Progenitor cell of endocrine pancreas (in vitro differentiated cells): ENCODE measurements around the gene BAG1. TPM values are rescaled to one million over a fixed set of nuclear protein-coding genes. Genes with fewer than 3 reads are reported as not detected.

ENCODE experiments used
- DNase-seq: peaks from one replicate; pipeline ENCODE4 v3.0.0; 2021; ENCODE audit warnings: low spot score; ENCODE audit not compliant: unreplicated experiment
- H3K27ac Mint-ChIP-seq: 2 replicates; pipeline ENCODE4 v1.8.0; 2021; ENCODE audit warnings: mild to moderate bottlenecking, moderate library complexity, mixed read lengths
- H3K27me3 Mint-ChIP-seq: 2 replicates; pipeline ENCODE4 v1.8.0; 2021; ENCODE audit warnings: mixed read lengths
- H3K36me3 Mint-ChIP-seq: 2 replicates; pipeline ENCODE4 v1.8.0; 2022; ENCODE audit warnings: mixed read lengths; ENCODE audit not compliant: insufficient read depth
- H3K4me1 Mint-ChIP-seq: 2 replicates; pipeline ENCODE4 v1.8.0; 2021; ENCODE audit warnings: low read depth, mixed read lengths
- H3K4me3 Mint-ChIP-seq: 2 replicates; pipeline ENCODE4 v1.8.0; 2021; ENCODE audit warnings: low read depth, mild to moderate bottlenecking, moderate library complexity, mixed read lengths
- H3K9me3 Mint-ChIP-seq: 2 replicates; pipeline ENCODE4 v1.8.0; 2021; ENCODE audit warnings: low read depth, mixed read lengths
- CTCF ChIP-seq: fragments of 200-600 bp; sonication (generic); IDR thresholded peaks from one replicate; pipeline ENCODE4 v1.5.0; 2021; ENCODE audit warnings: antibody characterized with exemption, mild to moderate bottlenecking; ENCODE audit not compliant: unreplicated experiment
- total RNA-seq: library from RNA; stranded (reverse); gene quantifications from 2 replicates; pipeline ENCODE4 v1.2.1, GENCODE V29; 2021

The BAG1 gene
- total RNA-seq, 1 donor from 2014 or later: 67.7 TPM

DNA sequence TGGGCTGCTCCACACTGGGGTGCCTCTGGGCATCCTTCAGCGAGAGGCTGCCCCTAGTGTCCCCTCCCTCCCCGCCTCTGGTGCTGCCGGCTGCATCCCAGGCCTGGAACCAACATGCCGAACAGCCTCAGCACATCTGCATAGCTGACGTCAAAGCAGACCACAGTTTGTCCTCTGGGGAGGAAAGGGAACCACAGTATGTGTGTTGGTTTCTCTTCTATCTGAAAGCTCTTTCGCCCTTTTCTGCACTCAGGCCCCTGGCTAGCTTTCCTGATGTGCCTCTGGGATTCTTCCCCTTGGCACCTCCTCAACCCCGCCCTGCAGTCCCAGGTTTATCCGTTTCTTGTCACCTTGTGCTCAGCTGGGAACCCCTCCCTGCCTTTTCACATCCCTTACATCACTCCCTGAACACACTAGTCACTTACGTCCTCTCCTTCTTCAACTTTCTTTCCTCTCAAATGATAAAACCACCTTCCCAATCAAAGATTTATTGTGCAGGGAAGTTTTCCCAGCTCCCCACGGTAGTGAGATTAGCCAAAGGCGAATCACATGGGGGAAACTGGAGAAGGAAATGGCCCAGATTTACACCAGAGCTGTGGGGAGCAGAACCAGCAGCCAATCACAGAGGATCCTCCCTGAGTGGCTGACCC, 61.8 kb downstream of the BAG1 start:
- Mint-ChIP-seq H3K4me1 (no peaks in the 10 kb centered on the region), H3K36me3 (no peaks in the 10 kb centered on the region), H3K9me3 (no peaks in the 10 kb centered on the region), H3K27ac (no peak overlapping the region), H3K4me3 (no peak overlapping the region), H3K27me3 (peaks cover 3% of the 10 kb centered on the region)
- no peak for DNase-seq
- TF ChIP-seq CTCF: no peak

Other genes with a start within 250 kb of the BAG1 start
- 240 and 247 TPM in 2 replicates for gene DNAJA1, start 239.4 kb downstream of the BAG1 start, total RNA-seq
- gene SMU1, start 188.0 kb downstream of the BAG1 start, total RNA-seq: 25.2 and 25.4 TPM in 2 replicates
- 49.9 and 53.1 TPM in 2 replicates for gene B4GALT1, start 97.4 kb downstream of the BAG1 start, total RNA-seq
- gene SPINK4, start 24.5 kb downstream of the BAG1 start, total RNA-seq: 0.91 TPM in 1 of 2 replicates, not detected in the other
- gene CHMP5, start 341 bp upstream of the BAG1 start, total RNA-seq: 43.3 and 48.9 TPM in 2 replicates
- gene NFX1, start 25.8 kb upstream of the BAG1 start, total RNA-seq: 29.4 and 32.0 TPM in 2 replicates
- 3.3 and 4.4 TPM in 2 replicates for gene AQP7, start 137.9 kb upstream of the BAG1 start, total RNA-seq
- gene AQP3, start 182.9 kb upstream of the BAG1 start, total RNA-seq: 6.3 and 6.9 TPM in 2 replicates
- 29.6 and 32.7 TPM in 2 replicates for gene NOL6, start 209.2 kb upstream of the BAG1 start, total RNA-seq